ENCODE data around the gene SLC6A11. TPM values are rescaled to one million over a fixed set of nuclear protein-coding genes. Genes with fewer than 3 reads are reported as not detected.

SLC6A11 gene
- total and polyA plus RNA-seq, 2 of the 13 experiments (the other 11 are each of a cell fraction or from before 2014, with no cell fraction given), result 17.9 to 34.5 TPM

DNA sequence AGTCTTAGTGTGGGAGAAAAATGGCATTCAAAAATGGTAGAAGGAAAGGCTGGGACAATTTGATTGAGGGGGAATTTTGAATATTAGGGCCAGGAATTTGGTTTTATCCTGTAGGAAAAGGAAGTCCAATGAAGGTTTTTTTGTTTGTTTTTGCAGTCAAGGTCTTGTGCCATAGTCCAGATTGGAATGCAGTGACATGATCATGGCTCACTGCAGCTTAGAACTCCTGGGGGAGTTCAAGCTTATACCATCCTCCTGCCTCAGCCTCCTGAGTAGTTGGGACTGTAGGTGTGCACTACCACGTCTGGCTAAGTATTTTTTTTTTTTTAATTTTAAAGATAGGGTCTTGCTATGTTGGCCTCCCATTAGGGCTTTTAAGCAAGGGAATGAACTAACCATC lies 2.6 kb upstream of the SLC6A11 start (continued):
- TF ChIP-seq, protein P1, sequence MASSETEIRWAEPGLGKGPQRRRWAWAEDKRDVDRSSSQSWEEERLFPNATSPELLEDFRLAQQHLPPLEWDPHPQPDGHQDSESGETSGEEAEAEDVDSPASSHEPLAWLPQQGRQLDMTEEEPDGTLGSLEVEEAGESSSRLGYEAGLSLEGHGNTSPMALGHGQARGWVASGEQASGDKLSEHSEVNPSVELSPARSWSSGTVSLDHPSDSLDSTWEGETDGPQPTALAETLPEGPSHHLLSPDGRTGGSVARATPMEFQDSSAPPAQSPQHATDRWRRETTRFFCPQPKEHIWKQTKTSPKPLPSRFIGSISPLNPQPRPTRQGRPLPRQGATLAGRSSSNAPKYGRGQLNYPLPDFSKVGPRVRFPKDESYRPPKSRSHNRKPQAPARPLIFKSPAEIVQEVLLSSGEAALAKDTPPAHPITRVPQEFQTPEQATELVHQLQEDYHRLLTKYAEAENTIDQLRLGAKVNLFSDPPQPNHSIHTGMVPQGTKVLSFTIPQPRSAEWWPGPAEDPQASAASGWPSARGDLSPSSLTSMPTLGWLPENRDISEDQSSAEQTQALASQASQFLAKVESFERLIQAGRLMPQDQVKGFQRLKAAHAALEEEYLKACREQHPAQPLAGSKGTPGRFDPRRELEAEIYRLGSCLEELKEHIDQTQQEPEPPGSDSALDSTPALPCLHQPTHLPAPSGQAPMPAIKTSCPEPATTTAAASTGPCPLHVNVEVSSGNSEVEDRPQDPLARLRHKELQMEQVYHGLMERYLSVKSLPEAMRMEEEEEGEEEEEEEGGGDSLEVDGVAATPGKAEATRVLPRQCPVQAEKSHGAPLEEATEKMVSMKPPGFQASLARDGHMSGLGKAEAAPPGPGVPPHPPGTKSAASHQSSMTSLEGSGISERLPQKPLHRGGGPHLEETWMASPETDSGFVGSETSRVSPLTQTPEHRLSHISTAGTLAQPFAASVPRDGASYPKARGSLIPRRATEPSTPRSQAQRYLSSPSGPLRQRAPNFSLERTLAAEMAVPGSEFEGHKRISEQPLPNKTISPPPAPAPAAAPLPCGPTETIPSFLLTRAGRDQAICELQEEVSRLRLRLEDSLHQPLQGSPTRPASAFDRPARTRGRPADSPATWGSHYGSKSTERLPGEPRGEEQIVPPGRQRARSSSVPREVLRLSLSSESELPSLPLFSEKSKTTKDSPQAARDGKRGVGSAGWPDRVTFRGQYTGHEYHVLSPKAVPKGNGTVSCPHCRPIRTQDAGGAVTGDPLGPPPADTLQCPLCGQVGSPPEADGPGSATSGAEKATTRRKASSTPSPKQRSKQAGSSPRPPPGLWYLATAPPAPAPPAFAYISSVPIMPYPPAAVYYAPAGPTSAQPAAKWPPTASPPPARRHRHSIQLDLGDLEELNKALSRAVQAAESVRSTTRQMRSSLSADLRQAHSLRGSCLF (CRISPR knock-in tag; IDR thresholded peaks at IDR 0.05; ENCODE audit: borderline replicate concordance), result no peak
- no peak for TF ChIP-seq ZNF292 (CRISPR knock-in tag; IDR thresholded peaks at IDR 0.05; ENCODE audit: borderline replicate concordance, low read depth)
- no peak for TF ChIP-seq JUNB (CRISPR knock-in tag; IDR thresholded peaks at IDR 0.05; ENCODE audit: borderline replicate concordance)
- TF ChIP-seq RAD51 (IDR thresholded peaks at IDR 0.05; ENCODE audit: borderline replicate concordance), result no peak
- no peak for TF ChIP-seq STAG1 (CRISPR knock-in tag; IDR thresholded peaks at IDR 0.05)
- TF ChIP-seq, protein P2, sequence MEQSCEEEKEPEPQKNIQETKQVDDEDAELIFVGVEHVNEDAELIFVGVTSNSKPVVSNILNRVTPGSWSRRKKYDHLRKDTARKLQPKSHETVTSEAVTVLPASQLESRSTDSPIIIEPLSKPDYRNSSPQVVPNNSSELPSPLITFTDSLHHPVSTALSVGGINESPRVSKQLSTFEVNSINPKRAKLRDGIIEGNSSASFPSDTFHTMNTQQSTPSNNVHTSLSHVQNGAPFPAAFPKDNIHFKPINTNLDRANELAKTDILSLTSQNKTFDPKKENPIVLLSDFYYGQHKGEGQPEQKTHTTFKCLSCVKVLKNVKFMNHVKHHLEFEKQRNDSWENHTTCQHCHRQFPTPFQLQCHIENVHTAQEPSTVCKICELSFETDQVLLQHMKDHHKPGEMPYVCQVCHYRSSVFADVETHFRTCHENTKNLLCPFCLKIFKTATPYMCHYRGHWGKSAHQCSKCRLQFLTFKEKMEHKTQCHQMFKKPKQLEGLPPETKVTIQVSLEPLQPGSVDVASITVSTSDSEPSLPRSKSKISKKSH (CRISPR knock-in tag; IDR thresholded peaks at IDR 0.05; ENCODE audit: borderline replicate concordance), result no peak
- TF ChIP-seq ZNF780A (CRISPR knock-in tag; IDR thresholded peaks at IDR 0.05), result no peak
- no peak for TF ChIP-seq TCF7 (IDR thresholded peaks at IDR 0.05; ENCODE audit: low read depth)
- TF ChIP-seq, protein P3, sequence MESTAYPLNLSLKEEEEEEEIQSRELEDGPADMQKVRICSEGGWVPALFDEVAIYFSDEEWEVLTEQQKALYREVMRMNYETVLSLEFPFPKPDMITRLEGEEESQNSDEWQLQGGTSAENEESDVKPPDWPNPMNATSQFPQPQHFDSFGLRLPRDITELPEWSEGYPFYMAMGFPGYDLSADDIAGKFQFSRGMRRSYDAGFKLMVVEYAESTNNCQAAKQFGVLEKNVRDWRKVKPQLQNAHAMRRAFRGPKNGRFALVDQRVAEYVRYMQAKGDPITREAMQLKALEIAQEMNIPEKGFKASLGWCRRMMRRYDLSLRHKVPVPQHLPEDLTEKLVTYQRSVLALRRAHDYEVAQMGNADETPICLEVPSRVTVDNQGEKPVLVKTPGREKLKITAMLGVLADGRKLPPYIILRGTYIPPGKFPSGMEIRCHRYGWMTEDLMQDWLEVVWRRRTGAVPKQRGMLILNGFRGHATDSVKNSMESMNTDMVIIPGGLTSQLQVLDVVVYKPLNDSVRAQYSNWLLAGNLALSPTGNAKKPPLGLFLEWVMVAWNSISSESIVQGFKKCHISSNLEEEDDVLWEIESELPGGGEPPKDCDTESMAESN (CRISPR knock-in tag; conservative IDR thresholded peaks at IDR 0.05), result no peak
- TF ChIP-seq, protein P4, sequence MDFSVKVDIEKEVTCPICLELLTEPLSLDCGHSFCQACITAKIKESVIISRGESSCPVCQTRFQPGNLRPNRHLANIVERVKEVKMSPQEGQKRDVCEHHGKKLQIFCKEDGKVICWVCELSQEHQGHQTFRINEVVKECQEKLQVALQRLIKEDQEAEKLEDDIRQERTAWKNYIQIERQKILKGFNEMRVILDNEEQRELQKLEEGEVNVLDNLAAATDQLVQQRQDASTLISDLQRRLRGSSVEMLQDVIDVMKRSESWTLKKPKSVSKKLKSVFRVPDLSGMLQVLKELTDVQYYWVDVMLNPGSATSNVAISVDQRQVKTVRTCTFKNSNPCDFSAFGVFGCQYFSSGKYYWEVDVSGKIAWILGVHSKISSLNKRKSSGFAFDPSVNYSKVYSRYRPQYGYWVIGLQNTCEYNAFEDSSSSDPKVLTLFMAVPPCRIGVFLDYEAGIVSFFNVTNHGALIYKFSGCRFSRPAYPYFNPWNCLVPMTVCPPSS (IDR thresholded peaks at IDR 0.05), result no peak
- TF ChIP-seq, protein P5, sequence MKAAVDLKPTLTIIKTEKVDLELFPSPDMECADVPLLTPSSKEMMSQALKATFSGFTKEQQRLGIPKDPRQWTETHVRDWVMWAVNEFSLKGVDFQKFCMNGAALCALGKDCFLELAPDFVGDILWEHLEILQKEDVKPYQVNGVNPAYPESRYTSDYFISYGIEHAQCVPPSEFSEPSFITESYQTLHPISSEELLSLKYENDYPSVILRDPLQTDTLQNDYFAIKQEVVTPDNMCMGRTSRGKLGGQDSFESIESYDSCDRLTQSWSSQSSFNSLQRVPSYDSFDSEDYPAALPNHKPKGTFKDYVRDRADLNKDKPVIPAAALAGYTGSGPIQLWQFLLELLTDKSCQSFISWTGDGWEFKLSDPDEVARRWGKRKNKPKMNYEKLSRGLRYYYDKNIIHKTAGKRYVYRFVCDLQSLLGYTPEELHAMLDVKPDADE (CRISPR knock-in tag; IDR thresholded peaks at IDR 0.05), result no peak
- TF ChIP-seq, protein P6, sequence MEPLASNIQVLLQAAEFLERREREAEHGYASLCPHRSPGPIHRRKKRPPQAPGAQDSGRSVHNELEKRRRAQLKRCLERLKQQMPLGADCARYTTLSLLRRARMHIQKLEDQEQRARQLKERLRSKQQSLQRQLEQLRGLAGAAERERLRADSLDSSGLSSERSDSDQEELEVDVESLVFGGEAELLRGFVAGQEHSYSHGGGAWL (CRISPR knock-in tag; IDR thresholded peaks at IDR 0.05), result no peak
- no peak for TF ChIP-seq ZNF44 (CRISPR knock-in tag; IDR thresholded peaks at IDR 0.05)
- TF ChIP-seq, protein P7, sequence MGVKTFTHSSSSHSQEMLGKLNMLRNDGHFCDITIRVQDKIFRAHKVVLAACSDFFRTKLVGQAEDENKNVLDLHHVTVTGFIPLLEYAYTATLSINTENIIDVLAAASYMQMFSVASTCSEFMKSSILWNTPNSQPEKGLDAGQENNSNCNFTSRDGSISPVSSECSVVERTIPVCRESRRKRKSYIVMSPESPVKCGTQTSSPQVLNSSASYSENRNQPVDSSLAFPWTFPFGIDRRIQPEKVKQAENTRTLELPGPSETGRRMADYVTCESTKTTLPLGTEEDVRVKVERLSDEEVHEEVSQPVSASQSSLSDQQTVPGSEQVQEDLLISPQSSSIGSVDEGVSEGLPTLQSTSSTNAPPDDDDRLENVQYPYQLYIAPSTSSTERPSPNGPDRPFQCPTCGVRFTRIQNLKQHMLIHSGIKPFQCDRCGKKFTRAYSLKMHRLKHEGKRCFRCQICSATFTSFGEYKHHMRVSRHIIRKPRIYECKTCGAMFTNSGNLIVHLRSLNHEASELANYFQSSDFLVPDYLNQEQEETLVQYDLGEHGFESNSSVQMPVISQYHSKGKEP (CRISPR knock-in tag; IDR thresholded peaks at IDR 0.05), result no peak

Measured in HepG2 (cell line).